ENCODE data around the gene SHE. TPM values are rescaled to one million over a fixed set of nuclear protein-coding genes. Genes with fewer than 3 reads are reported as not detected.

Gene SHE
- total RNA-seq, 1 donor from 2014 or later = 52.3 TPM

Other genes with a start within 250 kb of the SHE start
- 53.8 and 68.1 TPM in 2 replicates for gene HAX1, start 229.8 kb downstream of the SHE start, total RNA-seq
- gene AQP10, start 181.3 kb downstream of the SHE start, total RNA-seq = not detected in 2 replicates
- gene ATP8B2, start 176.9 kb downstream of the SHE start, total RNA-seq = 65.3 and 75.4 TPM in 2 replicates
- gene IL6R, start 97.1 kb downstream of the SHE start, total RNA-seq = 13.9 and 16.0 TPM in 2 replicates
- gene TDRD10, start 193 bp downstream of the SHE start, total RNA-seq = 1.6 and 4.3 TPM in 2 replicates
- gene UBE2Q1, start 56.2 kb upstream of the SHE start, total RNA-seq = 40.5 and 42.1 TPM in 2 replicates
- gene CHRNB2, start 65.4 kb upstream of the SHE start, total RNA-seq = 0.12 TPM in 1 of 2 replicates, not detected in the other
- 106 and 162 TPM in 2 replicates for gene ADAR, start 105.8 kb upstream of the SHE start, total RNA-seq